Mesendoderm (in vitro differentiated cells): ENCODE measurements around the gene REEP5.
"Not testable (repeated sequence)": the region's sequence is repeated elsewhere in the genome, so short reads cannot be mapped to it uniquely, and the experiment has no call there.

Experiments used
- DNase-seq: peaks from one replicate; pipeline ENCODE4 v3.0.0; 2013
- H2AK5ac ChIP-seq: 2 replicates; pipeline ENCODE4 v1.6.1; 2013; ENCODE audit warnings: low read length, inconsistent platforms
- H2BK120ac ChIP-seq: 2 replicates; pipeline ENCODE4 v1.6.1; 2013; ENCODE audit warnings: low read depth, mild to moderate bottlenecking, low read length, moderate library complexity, mixed read lengths
- H2BK15ac ChIP-seq: replicated peaks from 2 replicates; pipeline ENCODE4 v1.6.1; 2013; ENCODE audit warnings: low read depth, mild to moderate bottlenecking, moderate library complexity
- H2BK5ac ChIP-seq: 2 replicates; pipeline ENCODE4 v1.6.1; 2013; ENCODE audit warnings: low read length, inconsistent platforms
- H3K18ac ChIP-seq: 2 replicates; pipeline ENCODE4 v1.6.1; 2013; ENCODE audit warnings: mild to moderate bottlenecking, low read length, mixed read lengths
- H3K23ac ChIP-seq: one replicate; pipeline ENCODE4 v1.6.1; 2013; ENCODE audit warnings: low read length
- H3K27ac ChIP-seq: 2 replicates; pipeline ENCODE4 v1.5.1; 2013; ENCODE audit warnings: low read depth, mild to moderate bottlenecking, inconsistent platforms, low read length, moderate library complexity
- H3K27me3 ChIP-seq: 2 replicates; pipeline ENCODE4 v1.6.1; 2013; ENCODE audit warnings: low read length, control low read depth, mild to moderate bottlenecking, inconsistent platforms; ENCODE audit not compliant: insufficient read depth, poor library complexity
- H3K36me3 ChIP-seq: 2 replicates; pipeline ENCODE4 v1.6.1; 2013; ENCODE audit warnings: low read length, inconsistent platforms; ENCODE audit not compliant: control insufficient read depth, insufficient read depth
- H3K4ac ChIP-seq: one replicate; pipeline ENCODE4 v1.6.1; 2013; ENCODE audit warnings: low read depth, mild to moderate bottlenecking, low read length, moderate library complexity
- H3K4me1 ChIP-seq: 2 replicates; pipeline ENCODE4 v1.6.1; 2013; ENCODE audit warnings: low read depth, low read length, inconsistent platforms; ENCODE audit not compliant: control insufficient read depth
- H3K4me2 ChIP-seq: 2 replicates; pipeline ENCODE4 v1.6.1; 2013; ENCODE audit warnings: low read length
- H3K4me3 ChIP-seq: 2 replicates; pipeline ENCODE4 v1.5.1; 2013; ENCODE audit warnings: mild to moderate bottlenecking, low read length
- H3K56ac ChIP-seq: one replicate; pipeline ENCODE4 v1.6.1; 2013; ENCODE audit warnings: low read length
- H3K79me1 ChIP-seq: 2 replicates; pipeline ENCODE4 v1.6.1; 2013; ENCODE audit warnings: low read length, inconsistent platforms
- H3K79me2 ChIP-seq: 2 replicates; pipeline ENCODE4 v1.6.1; 2013; ENCODE audit warnings: mild to moderate bottlenecking, low read length; ENCODE audit not compliant: control insufficient read depth, insufficient read depth
- H3K9ac ChIP-seq: 2 replicates; pipeline ENCODE4 v1.6.1; 2013; ENCODE audit warnings: low read length, inconsistent platforms
- H4K5ac ChIP-seq: one replicate; pipeline ENCODE4 v1.6.1; 2013; ENCODE audit warnings: low read length
- H4K8ac ChIP-seq: one replicate; pipeline ENCODE4 v1.6.1; 2013; ENCODE audit warnings: low read depth, mild to moderate bottlenecking, control low read depth, low read length, moderate library complexity
- WGBS: extraction: QIAGEN DNeasy Blood & Tissue Kit; methylation state at CpG from one replicate; pipeline ENCODE4 v1.1.7; 2013; ENCODE audit warnings: low lambda C conversion rate, missing lambda C conversion rate; ENCODE audit not compliant: insufficient coverage; ENCODE audit errors: extremely low coverage; 5-methylcytosine and 5-hydroxymethylcytosine counted together

Gene REEP5

DNA sequence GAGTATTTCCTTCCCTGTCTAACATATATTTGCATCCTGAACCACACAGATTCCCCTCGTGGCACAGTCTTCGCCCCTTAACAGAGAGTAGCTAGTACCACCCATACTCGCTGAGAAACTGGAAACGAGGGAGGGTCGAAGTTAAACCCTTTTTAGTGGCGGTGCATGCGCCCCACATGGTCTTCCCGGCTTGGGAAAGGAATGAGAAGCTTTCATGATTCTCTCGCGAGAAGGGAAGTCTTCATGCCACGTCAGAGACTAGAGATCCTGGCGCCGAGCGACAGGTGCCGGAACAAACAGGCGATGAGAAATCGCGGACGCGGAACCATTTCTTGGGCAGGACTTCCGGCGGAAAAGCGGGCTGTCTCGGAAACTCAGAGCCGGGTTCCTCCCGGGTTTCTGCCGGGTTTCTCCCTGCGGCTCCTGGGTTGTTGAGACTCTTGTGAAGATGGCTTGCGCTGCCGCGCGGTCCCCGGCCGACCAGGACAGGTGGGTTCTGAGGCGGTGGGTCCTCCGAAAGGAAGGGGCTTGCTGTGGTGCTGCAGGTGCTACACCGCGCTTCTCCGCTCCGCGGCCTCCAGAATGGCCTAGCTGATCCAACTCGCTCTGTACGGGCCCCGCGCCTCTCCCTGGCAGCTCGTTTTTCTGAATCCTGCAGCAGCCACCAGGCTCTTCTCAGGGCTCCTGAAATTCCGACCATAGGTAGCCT is 60.9 kb downstream of the REEP5 start, which contains the start of gene SRP19:
TSS of gene SRP19 (plus strand) at position 359 of the 709 bp plus-strand sequence. CDS start at position 449, 90 bp downstream.
- no peak within 1 kb of the TSS for H2BK120ac ChIP-seq
- H2BK5ac ChIP-seq = peak within 1 kb of the TSS; percentile 84
- H4K5ac ChIP-seq = peak within 1 kb of the TSS; percentile 98
- H3K4ac ChIP-seq = peak within 1 kb of the TSS; percentile 85
- peak; percentile 99 for DNase-seq
- peak within 1 kb of the TSS; percentile 99 for H3K56ac ChIP-seq
- peaks cover 7% of the 10 kb centered on the region for H3K79me1 ChIP-seq
- peak within 1 kb of the TSS; percentile 99 for H3K4me3 ChIP-seq
- no peak within 1 kb of the TSS for H2AK5ac ChIP-seq
- H3K4me1 ChIP-seq = peaks cover 5% of the 10 kb centered on the region
- H3K18ac ChIP-seq = peak within 1 kb of the TSS; percentile 71
- no peak within 1 kb of the TSS for H2BK15ac ChIP-seq
- no peaks in the 10 kb centered on the region for H3K27me3 ChIP-seq
- H3K36me3 ChIP-seq = peaks cover 1% of the 10 kb centered on the region
- H3K79me2 ChIP-seq = peaks cover 25% of the 10 kb centered on the region
- peak within 1 kb of the TSS; percentile 96 for H4K8ac ChIP-seq
- peak within 1 kb of the TSS; percentile 99 for H3K9ac ChIP-seq
- peak within 1 kb of the TSS; percentile 88 for H3K4me2 ChIP-seq
- no peak within 1 kb of the TSS for H3K23ac ChIP-seq
- no CpG with 5 or more reads among the region's 47 CpGs for WGBS
- peak within 1 kb of the TSS; percentile 92 for H3K27ac ChIP-seq

- no CpG with 5 or more reads among the region's 11 CpGs for WGBS
- Histone ChIP-seq H3K4me3 (peak overlapping the region; percentile 35), H4K5ac (peak overlapping the region; percentile 98), H4K8ac (peak overlapping the region; percentile 96), H3K79me2 (peaks cover 25% of the 10 kb centered on the region), H3K9ac (peak overlapping the region; percentile 92), H3K56ac (peak overlapping the region; percentile 93), H3K4ac (peak overlapping the region; percentile 71), H2BK5ac (peak overlapping the region; percentile 84), H3K4me2 (peak overlapping the region; percentile 88)
- not testable (repeated sequence) for H3K23ac ChIP-seq, H3K4me1 ChIP-seq, H3K36me3 ChIP-seq, H2BK120ac ChIP-seq, H3K27me3 ChIP-seq, H2AK5ac ChIP-seq, H3K79me1 ChIP-seq, H2BK15ac ChIP-seq, H3K27ac ChIP-seq, H3K18ac ChIP-seq, DNase-seq
Measured at GRCh38 chr5:112860571-112860928, 61.5 kb downstream of the REEP5 start.

DNA sequence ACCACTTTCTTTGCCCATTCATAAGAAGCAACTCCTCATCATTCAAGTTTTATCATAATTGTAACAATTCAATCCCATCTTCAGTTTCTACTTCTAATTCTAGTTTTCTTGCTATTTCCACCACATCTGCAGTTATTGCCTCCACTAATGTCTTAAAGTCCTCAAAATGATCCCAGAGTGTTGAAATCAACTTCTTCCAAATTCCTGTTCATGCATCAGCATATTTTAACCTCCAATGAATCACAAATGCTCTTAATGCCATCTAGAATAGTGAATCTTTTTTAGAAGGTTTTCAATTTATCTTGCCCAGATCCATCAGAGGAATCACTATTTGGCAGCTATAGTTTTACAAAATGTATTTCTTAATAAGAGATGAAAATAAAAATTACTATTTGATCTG is 64.2 kb downstream of the REEP5 start:
- Histone ChIP-seq H3K4me2 (no peak overlapping the region), H2BK5ac (no peak overlapping the region), H2AK5ac (no peak overlapping the region), H3K79me2 (peaks cover 17% of the 10 kb centered on the region), H3K27ac (no peak overlapping the region), H3K56ac (no peak overlapping the region), H3K79me1 (peaks cover 3% of the 10 kb centered on the region), H3K9ac (no peak overlapping the region), H2BK15ac (no peak overlapping the region), H3K23ac (no peak overlapping the region), H4K5ac (no peak overlapping the region), H3K4me3 (no peak overlapping the region), H4K8ac (no peak overlapping the region), H3K4ac (no peak overlapping the region), H3K27me3 (no peaks in the 10 kb centered on the region), H3K36me3 (no peaks in the 10 kb centered on the region), H3K18ac (no peak overlapping the region), H3K4me1 (peaks cover 3% of the 10 kb centered on the region), H2BK120ac (no peak overlapping the region)
- DNase-seq = no peak

- no peak overlapping the region for H2BK15ac ChIP-seq
- DNase-seq = no peak
Measured at GRCh38 chr5:112854651-112855050, 67.4 kb downstream of the REEP5 start.

GRCh38 chr5:112849912-112850311 is 72.1 kb downstream of the REEP5 start:
- peaks cover 3% of the 10 kb centered on the region for H3K4me1 ChIP-seq
- no peak overlapping the region for H3K18ac ChIP-seq
- H2BK5ac ChIP-seq = no peak overlapping the region
- no peaks in the 10 kb centered on the region for H3K27me3 ChIP-seq
- no peak overlapping the region for H3K4me3 ChIP-seq
- H3K79me2 ChIP-seq = no peaks in the 10 kb centered on the region
- H3K56ac ChIP-seq = no peak overlapping the region
- no peaks in the 10 kb centered on the region for H3K36me3 ChIP-seq
- no peak overlapping the region for H4K8ac ChIP-seq
- H4K5ac ChIP-seq = no peak overlapping the region
- H3K4me2 ChIP-seq = no peak overlapping the region
- H3K9ac ChIP-seq = no peak overlapping the region
- no peak overlapping the region for H3K23ac ChIP-seq
- no peak overlapping the region for H3K27ac ChIP-seq
- DNase-seq = no peak
- H2BK15ac ChIP-seq = no peak overlapping the region
- H3K4ac ChIP-seq = no peak overlapping the region
- H2AK5ac ChIP-seq = no peak overlapping the region
- no peak overlapping the region for H2BK120ac ChIP-seq
- no peaks in the 10 kb centered on the region for H3K79me1 ChIP-seq
- WGBS = no CpG with 5 or more reads among the region's 2 CpGs

More at GRCh38 chr5:112854651-112855050, 67.4 kb downstream of the REEP5 start:
- no peak overlapping the region for H3K4me3 ChIP-seq
- H3K23ac ChIP-seq = no peak overlapping the region
- no peak overlapping the region for H4K5ac ChIP-seq
- no peak overlapping the region for H3K27ac ChIP-seq
- no peak overlapping the region for H2BK5ac ChIP-seq
- H3K18ac ChIP-seq = no peak overlapping the region
- no peaks in the 10 kb centered on the region for H3K4me1 ChIP-seq
- H3K79me2 ChIP-seq = no peaks in the 10 kb centered on the region
- no peak overlapping the region for H2AK5ac ChIP-seq
- H3K9ac ChIP-seq = no peak overlapping the region
- no peak overlapping the region for H2BK120ac ChIP-seq
- H3K79me1 ChIP-seq = no peaks in the 10 kb centered on the region
- H3K56ac ChIP-seq = no peak overlapping the region
- H3K27me3 ChIP-seq = no peaks in the 10 kb centered on the region
- H4K8ac ChIP-seq = no peak overlapping the region
- H3K4ac ChIP-seq = no peak overlapping the region
- no peak overlapping the region for H3K4me2 ChIP-seq
- H3K36me3 ChIP-seq = no peaks in the 10 kb centered on the region
- no CpG with 5 or more reads among the region's 1 CpG for WGBS
